Lower lobe of right lung (tissue), 2 donors: Measurements from ENCODE around the gene RNASEH1. TPM values are rescaled to one million over a fixed set of nuclear protein-coding genes. Genes with fewer than 3 reads are reported as not detected.
"Not testable (repeated sequence)": the region's sequence is repeated elsewhere in the genome, so short reads cannot be mapped to it uniquely, and the experiment has no call there.

Experiments
- ATAC-seq, 2 donors: fragments of 200-7000 bp; cut with Tn5 transposase; one replicate each; pipeline ENCODE4 v1.9.1; 2020 to 2022; ENCODE audit warnings: mild to moderate bottlenecking in 2 of 2, moderate library complexity in 2 of 2
- DNase-seq: peaks from one replicate; pipeline ENCODE4 v3.0.0-alpha.2; 2020
- H3K27ac ChIP-seq: fragments of 200-600 bp; one replicate; pipeline ENCODE4 v1.8.0; 2022
- H3K27me3 ChIP-seq: fragments of 200-600 bp; one replicate; pipeline ENCODE4 v1.8.0; 2022; ENCODE audit warnings: low read depth
- H3K36me3 ChIP-seq: fragments of 200-600 bp; one replicate; pipeline ENCODE4 v1.8.0; 2022; ENCODE audit warnings: mild to moderate bottlenecking
- H3K4me1 ChIP-seq: fragments of 200-600 bp; one replicate; pipeline ENCODE4 v1.8.0; 2022
- H3K4me3 ChIP-seq: fragments of 200-600 bp; one replicate; pipeline ENCODE4 v1.8.0; 2022; ENCODE audit warnings: mild to moderate bottlenecking
- H3K9me3 ChIP-seq: fragments of 200-600 bp; one replicate; pipeline ENCODE4 v1.8.0; 2022
- intact Hi-C: fragments of 100-400 bp; cut with DNase I; formaldehyde crosslinking; loops from one replicate; pipeline ENCODE4 v1.11.0; 2022
- total RNA-seq: library from RNA; stranded (reverse); fragmentation: NEBNext Ultra II Directional; extraction: Animal tissue kit (Norgen Biotek cat#: 25700); gene quantifications from one replicate; pipeline ENCODE4 v1.2.1, GENCODE V29; 2021
- TF ChIP-seq, protein P1 (sequence below): fragments of 200-600 bp; IDR thresholded peaks from one replicate; pipeline ENCODE4 v1.8.0; 2022; ENCODE audit warnings: antibody characterized with exemption, mild to moderate bottlenecking
- donor health status: DM: no; HTN: yes; CAD: no; lungs with severe emphysema.

Gene RNASEH1
- total RNA-seq, 1 donor from 2014 or later: 17.3 TPM

DNA sequence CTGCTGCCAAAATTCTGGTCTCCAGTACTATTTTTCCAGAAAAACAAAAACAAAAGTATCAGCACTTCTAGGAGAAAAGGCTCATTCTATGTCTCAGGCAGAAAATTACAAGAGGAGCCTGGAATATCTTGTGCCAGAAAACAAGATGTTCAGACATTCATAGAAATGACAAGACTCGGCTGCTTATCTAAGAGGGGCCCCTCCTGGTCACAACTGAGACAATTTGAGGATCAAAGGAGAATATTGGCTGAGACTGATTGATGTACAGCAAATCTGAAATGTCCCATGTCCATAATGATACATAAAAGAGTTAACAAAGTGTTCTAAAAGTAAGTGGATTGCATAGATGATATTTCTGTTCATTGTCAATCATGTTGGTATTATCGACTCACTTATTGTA is 14.5 kb upstream of the RNASEH1 start:
- peaks cover 14% of the 10 kb centered on the region for H3K36me3 ChIP-seq
- TF ChIP-seq, protein P1, sequence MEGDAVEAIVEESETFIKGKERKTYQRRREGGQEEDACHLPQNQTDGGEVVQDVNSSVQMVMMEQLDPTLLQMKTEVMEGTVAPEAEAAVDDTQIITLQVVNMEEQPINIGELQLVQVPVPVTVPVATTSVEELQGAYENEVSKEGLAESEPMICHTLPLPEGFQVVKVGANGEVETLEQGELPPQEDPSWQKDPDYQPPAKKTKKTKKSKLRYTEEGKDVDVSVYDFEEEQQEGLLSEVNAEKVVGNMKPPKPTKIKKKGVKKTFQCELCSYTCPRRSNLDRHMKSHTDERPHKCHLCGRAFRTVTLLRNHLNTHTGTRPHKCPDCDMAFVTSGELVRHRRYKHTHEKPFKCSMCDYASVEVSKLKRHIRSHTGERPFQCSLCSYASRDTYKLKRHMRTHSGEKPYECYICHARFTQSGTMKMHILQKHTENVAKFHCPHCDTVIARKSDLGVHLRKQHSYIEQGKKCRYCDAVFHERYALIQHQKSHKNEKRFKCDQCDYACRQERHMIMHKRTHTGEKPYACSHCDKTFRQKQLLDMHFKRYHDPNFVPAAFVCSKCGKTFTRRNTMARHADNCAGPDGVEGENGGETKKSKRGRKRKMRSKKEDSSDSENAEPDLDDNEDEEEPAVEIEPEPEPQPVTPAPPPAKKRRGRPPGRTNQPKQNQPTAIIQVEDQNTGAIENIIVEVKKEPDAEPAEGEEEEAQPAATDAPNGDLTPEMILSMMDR: no peak
- peaks cover 27% of the 10 kb centered on the region for H3K4me1 ChIP-seq
- DNase-seq: no peak
- no peaks in the 10 kb centered on the region for H3K27me3 ChIP-seq
- no peak overlapping the region for H3K4me3 ChIP-seq
- intact Hi-C loops: no loop called here
- no peaks in the 10 kb centered on the region for H3K9me3 ChIP-seq
- no peak for ATAC-seq
- no peak overlapping the region for H3K27ac ChIP-seq

DNA sequence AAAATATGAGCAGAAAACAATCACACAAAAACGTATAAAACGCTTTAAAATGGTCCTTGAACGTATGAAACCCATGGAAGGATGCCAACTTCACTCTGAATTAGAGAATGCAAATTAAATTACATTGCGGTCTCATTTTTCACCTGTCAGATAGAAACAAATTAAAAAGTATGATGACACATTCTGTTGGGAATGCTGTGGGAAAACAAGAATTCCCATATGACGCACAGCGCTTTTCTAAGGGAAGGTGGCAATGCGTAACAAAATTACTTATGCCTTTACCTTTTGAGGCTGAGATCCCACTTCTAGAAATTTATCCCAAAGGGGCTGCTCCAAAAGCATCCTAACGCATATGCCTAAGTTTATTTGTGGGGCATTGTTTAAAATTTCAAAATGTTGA is 13.2 kb upstream of the RNASEH1 start:
- H3K27ac ChIP-seq: no peak overlapping the region
- TF ChIP-seq, protein P1: no peak
- DNase-seq (no peak), ATAC-seq (no peak)
- H3K4me3 ChIP-seq: no peak overlapping the region
- H3K27me3 ChIP-seq: no peaks in the 10 kb centered on the region
- peaks cover 13% of the 10 kb centered on the region for H3K4me1 ChIP-seq
- intact Hi-C loops: no loop called here
- H3K9me3 ChIP-seq: no peaks in the 10 kb centered on the region
- H3K36me3 ChIP-seq: peaks cover under 1% of the 10 kb centered on the region

DNA sequence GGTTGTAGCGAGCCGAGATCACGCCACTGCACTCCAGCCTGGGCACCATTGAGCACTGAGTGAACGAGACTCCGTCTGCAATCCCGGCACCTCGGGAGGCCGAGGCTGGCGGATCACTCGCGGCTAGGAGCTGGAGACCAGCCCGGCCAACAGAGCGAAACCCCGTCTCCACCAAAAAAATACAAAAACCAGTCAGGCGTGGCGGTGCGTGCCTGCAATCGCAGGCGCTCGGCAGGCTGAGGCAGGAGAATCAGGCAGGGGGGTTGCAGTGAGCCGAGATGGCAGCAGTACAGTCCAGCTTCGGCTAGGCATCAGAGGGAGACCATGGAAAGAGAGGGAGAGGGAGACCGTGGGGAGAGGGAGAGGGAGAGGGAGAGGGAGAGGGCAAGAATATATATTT is 11.5 kb upstream of the RNASEH1 start:
- ATAC-seq, H3K9me3 ChIP-seq, H3K4me1 ChIP-seq: not testable (repeated sequence)

DNA sequence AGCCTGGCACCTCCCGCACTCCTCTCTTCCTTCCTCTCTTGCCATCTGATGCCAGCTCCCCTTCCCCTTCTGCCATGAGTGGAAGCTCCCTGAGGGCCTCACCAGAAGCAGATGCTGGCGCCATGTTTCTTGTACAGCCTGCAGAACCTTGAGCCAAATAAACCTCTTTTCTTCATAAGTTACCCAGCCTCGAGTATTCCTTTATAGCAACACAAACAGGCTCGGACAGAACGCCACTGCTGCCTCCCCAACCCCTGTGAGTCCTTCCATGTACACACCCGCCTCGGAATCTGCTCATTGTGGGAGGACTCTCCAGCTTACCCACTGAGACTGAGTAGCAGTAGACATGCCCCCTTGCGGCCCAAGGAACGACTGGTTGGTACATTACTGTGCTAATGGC is 8.7 kb upstream of the RNASEH1 start:
- Histone ChIP-seq H3K9me3 (no peaks in the 10 kb centered on the region), H3K27ac (no peak overlapping the region), H3K36me3 (no peaks in the 10 kb centered on the region), H3K4me1 (no peaks in the 10 kb centered on the region), H3K4me3 (no peak overlapping the region), H3K27me3 (no peaks in the 10 kb centered on the region)
- intact Hi-C loops: no loop called here
- TF ChIP-seq, protein P1: no peak
- no peak for ATAC-seq
- DNase-seq: no peak

More for the DNA sequence above, 11.5 kb upstream of the RNASEH1 start:
- intact Hi-C loops, DNase-seq, H3K27ac ChIP-seq, H3K4me3 ChIP-seq, H3K27me3 ChIP-seq, H3K36me3 ChIP-seq: not testable (repeated sequence)

DNA sequence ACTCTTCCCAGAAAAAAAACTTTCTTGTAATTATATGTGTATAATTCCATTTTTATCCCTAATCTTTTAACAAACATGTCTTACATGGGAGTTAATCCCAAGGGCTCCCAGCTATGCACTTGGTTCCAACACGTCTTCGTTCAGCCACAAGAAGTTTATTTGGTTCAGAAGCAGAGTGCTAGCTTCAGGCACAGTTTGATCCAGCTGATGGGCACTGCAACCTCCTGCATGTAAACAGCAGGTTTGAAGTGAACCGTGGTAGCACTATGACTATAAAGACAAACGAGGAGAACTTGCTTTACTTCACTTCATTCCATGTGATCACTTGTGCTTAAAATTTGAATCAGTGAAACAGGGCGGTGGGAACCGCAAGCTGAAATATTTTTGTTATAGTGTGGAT is 7.0 kb upstream of the RNASEH1 start:
- H3K9me3 ChIP-seq: no peaks in the 10 kb centered on the region
- no peak for ATAC-seq
- no peak for DNase-seq
- no peaks in the 10 kb centered on the region for H3K27me3 ChIP-seq
- no peaks in the 10 kb centered on the region for H3K36me3 ChIP-seq
- no peak overlapping the region for H3K27ac ChIP-seq
- intact Hi-C loops: no loop called here
- no peaks in the 10 kb centered on the region for H3K4me1 ChIP-seq
- H3K4me3 ChIP-seq: no peak overlapping the region
- TF ChIP-seq, protein P1: no peak

DNA sequence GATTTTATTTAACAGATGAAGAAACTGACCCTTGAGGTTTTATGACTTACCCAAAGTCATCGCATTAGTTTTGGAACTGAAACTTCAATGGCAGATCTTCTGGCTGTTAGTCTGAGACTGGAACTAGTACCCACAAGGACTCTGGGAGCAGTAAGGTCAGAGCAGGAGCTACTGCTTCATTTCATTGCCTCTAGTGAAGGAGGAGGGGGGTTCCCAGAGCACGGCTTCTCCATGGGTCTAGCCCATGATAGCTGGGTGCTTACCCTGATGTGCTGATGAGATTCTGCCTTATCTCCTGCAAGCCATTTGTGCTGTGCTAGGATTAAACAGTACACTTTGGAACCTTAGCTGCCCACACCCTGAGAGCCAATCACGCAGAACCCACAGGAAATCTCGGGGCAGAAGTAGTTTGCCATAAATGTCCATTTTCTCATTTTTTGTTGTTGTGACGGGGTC is 5.4 kb upstream of the RNASEH1 start:
- Histone ChIP-seq H3K4me1 (peaks cover 9% of the 10 kb centered on the region), H3K27me3 (no peaks in the 10 kb centered on the region), H3K27ac (no peak overlapping the region), H3K4me3 (no peak overlapping the region), H3K36me3 (no peaks in the 10 kb centered on the region), H3K9me3 (no peaks in the 10 kb centered on the region)
- no peak for DNase-seq
- ATAC-seq: no peak
- TF ChIP-seq, protein P1: no peak
- intact Hi-C loops: no loop called here
